Measurements from ENCODE around the gene SEL1L3.

Gene SEL1L3

GRCh38 chr4:25729564-25729963 is 133.2 kb downstream of the SEL1L3 start:
- no peak for DNase-seq (ENCODE audit: low spot score)

- no peak for DNase-seq (ENCODE audit: low spot score)
These were observed 133.9 kb downstream of the SEL1L3 start for GRCh38 chr4:25728886-25729285.

GRCh38 chr4:25727711-25728493 is 134.9 kb downstream of the SEL1L3 start:
- no peak for DNase-seq (ENCODE audit: low spot score)

- no peak for DNase-seq (ENCODE audit: low spot score)
These were observed 136.9 kb downstream of the SEL1L3 start for GRCh38 chr4:25725870-25726269.

GRCh38 chr4:25723409-25723808 is 139.4 kb downstream of the SEL1L3 start:
- no peak for DNase-seq (ENCODE audit: low spot score)

GRCh38 chr4:25722964-25723363 is 139.8 kb downstream of the SEL1L3 start:
- DNase-seq (ENCODE audit: low spot score) = no peak

GRCh38 chr4:25713812-25714211 is 149.0 kb downstream of the SEL1L3 start:
- no peak for DNase-seq (ENCODE audit: low spot score)

GRCh38 chr4:25712611-25713010 is 150.2 kb downstream of the SEL1L3 start:
- no peak for DNase-seq (ENCODE audit: low spot score)

- no peak for DNase-seq (ENCODE audit: low spot score)
These were observed 152.2 kb downstream of the SEL1L3 start for GRCh38 chr4:25710637-25711036.

GRCh38 chr4:25704516-25704915 is 158.3 kb downstream of the SEL1L3 start:
- DNase-seq (ENCODE audit: low spot score) = no peak

GRCh38 chr4:25703731-25704388 is 158.9 kb downstream of the SEL1L3 start:
- no peak for DNase-seq (ENCODE audit: low spot score)

GRCh38 chr4:25702848-25703247 is 159.9 kb downstream of the SEL1L3 start:
- no peak for DNase-seq (ENCODE audit: low spot score)

- no peak for DNase-seq (ENCODE audit: low spot score)
These were observed 162.1 kb downstream of the SEL1L3 start for GRCh38 chr4:25700661-25701060.

- no peak for DNase-seq (ENCODE audit: low spot score)
These were observed 165.3 kb downstream of the SEL1L3 start for GRCh38 chr4:25697516-25697915.

Data from left forelimb (tissue), 1 donor.